WTC11 (cell line): ENCODE results near the gene ZNF74. TPM values are rescaled to one million over a fixed set of nuclear protein-coding genes. Genes with fewer than 3 reads are reported as not detected.

ENCODE experiments used
- ATAC-seq: fragments of 200-7000 bp; cut with Tn5 transposase; 2 replicates; pipeline ENCODE4 v1.10.0; 2021; ENCODE audit warnings: mild to moderate bottlenecking, moderate library complexity
- CTCF ChIA-PET: fragments of 300-600 bp; sonication (Branson Sonifier 250); formaldehyde crosslinking; loops from one replicate; lab custom pipeline; 2021; ENCODE audit warnings: antibody characterized with exemption; lab: Charles Lee
- POLR2A ChIA-PET: fragments of 350-600 bp; sonication (Branson Sonifier 250); formaldehyde crosslinking; loops from one replicate; lab custom pipeline; 2021; ENCODE audit warnings: antibody characterized with exemption; lab: Charles Lee
- DNase-seq: peaks from one replicate; pipeline ENCODE4 v3.0.0; 2021; ENCODE audit warnings: low spot score
- H3K27ac Mint-ChIP-seq: 2 replicates; pipeline ENCODE4 v1.8.0; 2021; ENCODE audit warnings: mixed read lengths
- H3K27me3 Mint-ChIP-seq: 2 replicates; pipeline ENCODE4 v1.8.0; 2021; ENCODE audit warnings: low read depth, mild to moderate bottlenecking, moderate library complexity, mixed read lengths
- H3K36me3 Mint-ChIP-seq: 2 replicates; pipeline ENCODE4 v1.8.0; 2021; ENCODE audit warnings: mixed read lengths
- H3K4me1 Mint-ChIP-seq: 2 replicates; pipeline ENCODE4 v1.8.0; 2022; ENCODE audit warnings: mixed read lengths
- H3K4me3 Mint-ChIP-seq: 2 replicates; pipeline ENCODE4 v1.8.0; 2021; ENCODE audit warnings: mild to moderate bottlenecking, moderate library complexity, mixed read lengths
- H3K9me3 Mint-ChIP-seq: 2 replicates; pipeline ENCODE4 v1.8.0; 2021; ENCODE audit warnings: mixed read lengths
- E2F1 ChIP-seq: sonication (generic); formaldehyde crosslinking; IDR thresholded peaks from 2 replicates; pipeline ENCODE4 v1.8.0; 2022; ENCODE audit warnings: mild to moderate bottlenecking, missing genetic modification reagents
- ERG ChIP-seq: fragments of 250-450 bp; sonication (Bioruptor Pico); IDR thresholded peaks from 2 replicates; pipeline ENCODE4 v1.8.0; 2021; ENCODE audit warnings: mild to moderate bottlenecking
- ESRRA ChIP-seq: sonication (generic); formaldehyde crosslinking; IDR thresholded peaks from 2 replicates; pipeline ENCODE4 v1.8.1; 2022; ENCODE audit warnings: mild to moderate bottlenecking, missing genetic modification reagents, borderline replicate concordance
- FOXK1 ChIP-seq: sonication (generic); formaldehyde crosslinking; IDR thresholded peaks from 2 replicates; pipeline ENCODE4 v1.8.0; 2022; ENCODE audit warnings: mild to moderate bottlenecking, moderate library complexity, missing genetic modification reagents
- NFYB ChIP-seq: sonication (generic); formaldehyde crosslinking; conservative IDR thresholded peaks from 2 replicates; pipeline ENCODE4 v1.8.0; 2022; ENCODE audit warnings: low read depth, missing genetic modification reagents
- NR2C2 ChIP-seq: sonication (generic); formaldehyde crosslinking; IDR thresholded peaks from 2 replicates; pipeline ENCODE4 v1.8.0; 2022; ENCODE audit warnings: mild to moderate bottlenecking, missing genetic modification reagents
- TP53 ChIP-seq: sonication (generic); formaldehyde crosslinking; IDR thresholded peaks from 2 replicates; pipeline ENCODE4 v1.8.1; 2023; ENCODE audit warnings: mild to moderate bottlenecking, missing genetic modification reagents
- ZNF121 ChIP-seq: sonication (generic); formaldehyde crosslinking; IDR thresholded peaks from 2 replicates; pipeline ENCODE4 v1.8.0; 2023; ENCODE audit warnings: missing genetic modification reagents
- ZNF396 ChIP-seq: fragments of 250-450 bp; sonication (Bioruptor Pico); IDR thresholded peaks from 2 replicates; pipeline ENCODE4 v1.8.0; 2021; ENCODE audit warnings: mild to moderate bottlenecking, moderate library complexity, borderline replicate concordance
- ZNF416 ChIP-seq: fragments of 250-450 bp; sonication (Bioruptor Pico); IDR thresholded peaks from 2 replicates; pipeline ENCODE4 v1.9.0; 2021; ENCODE audit warnings: mild to moderate bottlenecking, inconsistent platforms
- ZSCAN18 ChIP-seq: fragments of 250-450 bp; sonication (Bioruptor Pico); IDR thresholded peaks from 2 replicates; pipeline ENCODE4 v2.1.2; 2022; ENCODE audit warnings: mild to moderate bottlenecking, moderate library complexity
- total RNA-seq: library from RNA; stranded (reverse); gene quantifications from 3 replicates; pipeline ENCODE4 v1.2.3, GENCODE V29; 2021
- TF ChIP-seq, protein P1 (sequence below): sonication (generic); formaldehyde crosslinking; IDR thresholded peaks from 2 replicates; pipeline ENCODE4 v1.8.0; 2022; ENCODE audit warnings: missing genetic modification reagents
- TF ChIP-seq, protein P2 (sequence below): sonication (generic); formaldehyde crosslinking; conservative IDR thresholded peaks from 2 replicates; pipeline ENCODE4 v1.8.1; 2023; ENCODE audit warnings: mild to moderate bottlenecking, low read depth, missing genetic modification reagents, moderate library complexity
- TF ChIP-seq, protein P3 (sequence below): sonication (generic); formaldehyde crosslinking; IDR thresholded peaks from 2 replicates; pipeline ENCODE4 v1.8.1; 2022; ENCODE audit warnings: low read depth, missing genetic modification reagents, borderline replicate concordance
- TF ChIP-seq, protein P4 (sequence below): sonication (generic); formaldehyde crosslinking; IDR thresholded peaks from 2 replicates; pipeline ENCODE4 v1.8.1; 2022; ENCODE audit warnings: mild to moderate bottlenecking, moderate library complexity, missing genetic modification reagents

ZNF74 gene
- total RNA-seq, 1 experiment from 2014 or later = 62.8 TPM

- no peak for TF ChIP-seq E2F1 (CRISPR knock-in tag)
- TF ChIP-seq, protein P1, sequence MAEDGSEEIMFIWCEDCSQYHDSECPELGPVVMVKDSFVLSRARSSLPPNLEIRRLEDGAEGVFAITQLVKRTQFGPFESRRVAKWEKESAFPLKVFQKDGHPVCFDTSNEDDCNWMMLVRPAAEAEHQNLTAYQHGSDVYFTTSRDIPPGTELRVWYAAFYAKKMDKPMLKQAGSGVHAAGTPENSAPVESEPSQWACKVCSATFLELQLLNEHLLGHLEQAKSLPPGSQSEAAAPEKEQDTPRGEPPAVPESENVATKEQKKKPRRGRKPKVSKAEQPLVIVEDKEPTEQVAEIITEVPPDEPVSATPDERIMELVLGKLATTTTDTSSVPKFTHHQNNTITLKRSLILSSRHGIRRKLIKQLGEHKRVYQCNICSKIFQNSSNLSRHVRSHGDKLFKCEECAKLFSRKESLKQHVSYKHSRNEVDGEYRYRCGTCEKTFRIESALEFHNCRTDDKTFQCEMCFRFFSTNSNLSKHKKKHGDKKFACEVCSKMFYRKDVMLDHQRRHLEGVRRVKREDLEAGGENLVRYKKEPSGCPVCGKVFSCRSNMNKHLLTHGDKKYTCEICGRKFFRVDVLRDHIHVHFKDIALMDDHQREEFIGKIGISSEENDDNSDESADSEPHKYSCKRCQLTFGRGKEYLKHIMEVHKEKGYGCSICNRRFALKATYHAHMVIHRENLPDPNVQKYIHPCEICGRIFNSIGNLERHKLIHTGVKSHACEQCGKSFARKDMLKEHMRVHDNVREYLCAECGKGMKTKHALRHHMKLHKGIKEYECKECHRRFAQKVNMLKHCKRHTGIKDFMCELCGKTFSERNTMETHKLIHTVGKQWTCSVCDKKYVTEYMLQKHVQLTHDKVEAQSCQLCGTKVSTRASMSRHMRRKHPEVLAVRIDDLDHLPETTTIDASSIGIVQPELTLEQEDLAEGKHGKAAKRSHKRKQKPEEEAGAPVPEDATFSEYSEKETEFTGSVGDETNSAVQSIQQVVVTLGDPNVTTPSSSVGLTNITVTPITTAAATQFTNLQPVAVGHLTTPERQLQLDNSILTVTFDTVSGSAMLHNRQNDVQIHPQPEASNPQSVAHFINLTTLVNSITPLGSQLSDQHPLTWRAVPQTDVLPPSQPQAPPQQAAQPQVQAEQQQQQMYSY (CRISPR knock-in tag) = no peak
These were observed 9.8 kb upstream of the ZNF74 start (continued) for GRCh38 chr22:20384171-20384570.

- Mint-ChIP-seq H3K4me3 (no peak overlapping the region), H3K36me3 (no peaks in the 10 kb centered on the region), H3K9me3 (peaks cover 6% of the 10 kb centered on the region), H3K27ac (no peak overlapping the region), H3K4me1 (peaks cover 13% of the 10 kb centered on the region), H3K27me3 (no peaks in the 10 kb centered on the region)
- POLR2A ChIA-PET = no interaction called here
- no peak for ATAC-seq
- DNase-seq = no peak
- no peak for TF ChIP-seq FOXK1 (CRISPR knock-in tag)
- TF ChIP-seq, protein P2, sequence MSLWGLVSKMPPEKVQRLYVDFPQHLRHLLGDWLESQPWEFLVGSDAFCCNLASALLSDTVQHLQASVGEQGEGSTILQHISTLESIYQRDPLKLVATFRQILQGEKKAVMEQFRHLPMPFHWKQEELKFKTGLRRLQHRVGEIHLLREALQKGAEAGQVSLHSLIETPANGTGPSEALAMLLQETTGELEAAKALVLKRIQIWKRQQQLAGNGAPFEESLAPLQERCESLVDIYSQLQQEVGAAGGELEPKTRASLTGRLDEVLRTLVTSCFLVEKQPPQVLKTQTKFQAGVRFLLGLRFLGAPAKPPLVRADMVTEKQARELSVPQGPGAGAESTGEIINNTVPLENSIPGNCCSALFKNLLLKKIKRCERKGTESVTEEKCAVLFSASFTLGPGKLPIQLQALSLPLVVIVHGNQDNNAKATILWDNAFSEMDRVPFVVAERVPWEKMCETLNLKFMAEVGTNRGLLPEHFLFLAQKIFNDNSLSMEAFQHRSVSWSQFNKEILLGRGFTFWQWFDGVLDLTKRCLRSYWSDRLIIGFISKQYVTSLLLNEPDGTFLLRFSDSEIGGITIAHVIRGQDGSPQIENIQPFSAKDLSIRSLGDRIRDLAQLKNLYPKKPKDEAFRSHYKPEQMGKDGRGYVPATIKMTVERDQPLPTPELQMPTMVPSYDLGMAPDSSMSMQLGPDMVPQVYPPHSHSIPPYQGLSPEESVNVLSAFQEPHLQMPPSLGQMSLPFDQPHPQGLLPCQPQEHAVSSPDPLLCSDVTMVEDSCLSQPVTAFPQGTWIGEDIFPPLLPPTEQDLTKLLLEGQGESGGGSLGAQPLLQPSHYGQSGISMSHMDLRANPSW (CRISPR knock-in tag) = no peak
- no peak for TF ChIP-seq TP53 (CRISPR knock-in tag)
- TF ChIP-seq NR2C2 (CRISPR knock-in tag) = no peak
- TF ChIP-seq ZNF121 (CRISPR knock-in tag) = no peak
- TF ChIP-seq NFYB (CRISPR knock-in tag) = no peak
- TF ChIP-seq ZNF416 (CRISPR knock-in tag) = no peak
- TF ChIP-seq, protein P3, sequence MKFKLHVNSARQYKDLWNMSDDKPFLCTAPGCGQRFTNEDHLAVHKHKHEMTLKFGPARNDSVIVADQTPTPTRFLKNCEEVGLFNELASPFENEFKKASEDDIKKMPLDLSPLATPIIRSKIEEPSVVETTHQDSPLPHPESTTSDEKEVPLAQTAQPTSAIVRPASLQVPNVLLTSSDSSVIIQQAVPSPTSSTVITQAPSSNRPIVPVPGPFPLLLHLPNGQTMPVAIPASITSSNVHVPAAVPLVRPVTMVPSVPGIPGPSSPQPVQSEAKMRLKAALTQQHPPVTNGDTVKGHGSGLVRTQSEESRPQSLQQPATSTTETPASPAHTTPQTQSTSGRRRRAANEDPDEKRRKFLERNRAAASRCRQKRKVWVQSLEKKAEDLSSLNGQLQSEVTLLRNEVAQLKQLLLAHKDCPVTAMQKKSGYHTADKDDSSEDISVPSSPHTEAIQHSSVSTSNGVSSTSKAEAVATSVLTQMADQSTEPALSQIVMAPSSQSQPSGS (CRISPR knock-in tag) = no peak
- CTCF ChIA-PET = no interaction called here
These were observed 9.1 kb upstream of the ZNF74 start for GRCh38 chr22:20384865-20385264.

DNA sequence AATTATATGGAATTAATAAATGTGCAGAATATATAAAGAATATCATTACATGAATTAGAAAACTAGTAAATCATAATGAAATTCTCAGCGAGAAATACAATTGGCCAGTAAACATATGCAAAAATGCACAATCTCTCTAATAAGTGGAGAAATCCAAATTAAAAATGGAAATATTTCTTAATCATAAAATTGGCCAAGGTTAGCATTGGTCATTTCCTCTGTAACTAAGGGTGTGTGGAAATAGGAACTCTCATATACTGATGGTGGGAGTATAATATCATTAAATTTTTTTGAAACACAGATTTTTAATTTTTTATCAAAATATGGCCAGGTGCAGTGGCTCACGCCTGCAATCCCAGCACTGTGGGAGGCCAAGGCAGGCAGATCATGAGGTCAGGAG lies 7.6 kb upstream of the ZNF74 start:
- ChIA-PET POLR2A (no interaction called here), CTCF (no interaction called here)
- DNase-seq (no peak), ATAC-seq (no peak)
- Mint-ChIP-seq H3K27me3 (no peaks in the 10 kb centered on the region), H3K9me3 (peaks cover 6% of the 10 kb centered on the region), H3K4me1 (peaks cover 5% of the 10 kb centered on the region; the same call in 1 of the 2 replicates), H3K4me3 (no peak overlapping the region), H3K36me3 (no peaks in the 10 kb centered on the region), H3K27ac (no peak overlapping the region)
- TF ChIP-seq ESRRA (CRISPR knock-in tag) (no peak), ZNF396 (no peak), ERG (CRISPR knock-in tag) (no peak), ZSCAN18 (no peak)
- TF ChIP-seq, protein P4, sequence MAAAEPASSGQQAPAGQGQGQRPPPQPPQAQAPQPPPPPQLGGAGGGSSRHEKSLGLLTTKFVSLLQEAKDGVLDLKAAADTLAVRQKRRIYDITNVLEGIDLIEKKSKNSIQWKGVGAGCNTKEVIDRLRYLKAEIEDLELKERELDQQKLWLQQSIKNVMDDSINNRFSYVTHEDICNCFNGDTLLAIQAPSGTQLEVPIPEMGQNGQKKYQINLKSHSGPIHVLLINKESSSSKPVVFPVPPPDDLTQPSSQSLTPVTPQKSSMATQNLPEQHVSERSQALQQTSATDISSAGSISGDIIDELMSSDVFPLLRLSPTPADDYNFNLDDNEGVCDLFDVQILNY (CRISPR knock-in tag) = no peak
